Choroid plexus epithelial cell (primary cell): ENCODE measurements around the gene CRNKL1.
A peak's percentile ranks its signal among the peaks of the same experiment; 100 is the strongest.

Experiments used
- DNase-seq: peaks from one replicate; pipeline ENCODE4 v3.0.0-alpha.2; 2010; ENCODE audit warnings: low read depth
- H3K4me3 ChIP-seq: 2 replicates; pipeline ENCODE4 v1.5.1; 2011; ENCODE audit warnings: low read depth, mild to moderate bottlenecking, control low read depth, low read length, moderate library complexity
- TF ChIP-seq, protein P1 (sequence below): conservative IDR thresholded peaks from 2 replicates; pipeline ENCODE4 v1.5.1; 2011; ENCODE audit warnings: low read depth, mild to moderate bottlenecking, control low read depth, inconsistent platforms, low read length, moderate library complexity

The CRNKL1 gene

DNA sequence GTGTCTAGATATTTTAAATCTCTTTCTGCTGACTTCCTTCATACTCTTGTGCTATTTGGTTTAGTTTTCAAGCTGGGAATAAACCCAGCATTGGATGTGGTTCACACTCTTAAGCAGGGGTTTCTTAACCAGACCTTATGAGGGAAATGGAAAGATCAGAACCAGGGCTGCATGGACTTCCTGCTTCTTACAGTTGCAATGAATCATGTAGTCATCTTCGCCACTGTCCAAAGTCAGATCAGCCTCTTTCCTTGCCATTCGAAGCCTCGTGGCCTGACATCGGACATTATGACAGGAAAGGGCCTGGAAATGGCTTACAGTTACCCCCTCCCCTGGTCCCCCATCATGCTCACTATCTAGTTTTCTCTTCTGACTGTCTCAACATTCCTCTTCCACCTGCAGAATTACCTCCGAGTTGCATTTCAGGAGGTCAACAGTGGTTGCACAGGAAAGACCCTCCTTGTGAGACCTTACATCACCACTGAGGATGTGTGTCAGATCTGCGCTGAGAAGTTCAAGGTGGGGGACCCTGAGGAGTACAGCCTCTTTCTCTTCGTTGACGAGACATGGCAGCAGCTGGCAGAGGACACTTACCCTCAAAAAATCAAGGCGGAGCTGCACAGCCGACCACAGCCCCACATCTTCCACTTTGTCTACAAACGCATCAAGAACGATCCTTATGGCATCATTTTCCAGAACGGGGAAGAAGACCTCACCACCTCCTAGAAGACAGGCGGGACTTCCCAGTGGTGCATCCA, 51.9 kb downstream of the CRNKL1 start:
- H3K4me3 ChIP-seq, result no peak overlapping the region
- peak; percentile 25 for DNase-seq
- TF ChIP-seq, protein P1, sequence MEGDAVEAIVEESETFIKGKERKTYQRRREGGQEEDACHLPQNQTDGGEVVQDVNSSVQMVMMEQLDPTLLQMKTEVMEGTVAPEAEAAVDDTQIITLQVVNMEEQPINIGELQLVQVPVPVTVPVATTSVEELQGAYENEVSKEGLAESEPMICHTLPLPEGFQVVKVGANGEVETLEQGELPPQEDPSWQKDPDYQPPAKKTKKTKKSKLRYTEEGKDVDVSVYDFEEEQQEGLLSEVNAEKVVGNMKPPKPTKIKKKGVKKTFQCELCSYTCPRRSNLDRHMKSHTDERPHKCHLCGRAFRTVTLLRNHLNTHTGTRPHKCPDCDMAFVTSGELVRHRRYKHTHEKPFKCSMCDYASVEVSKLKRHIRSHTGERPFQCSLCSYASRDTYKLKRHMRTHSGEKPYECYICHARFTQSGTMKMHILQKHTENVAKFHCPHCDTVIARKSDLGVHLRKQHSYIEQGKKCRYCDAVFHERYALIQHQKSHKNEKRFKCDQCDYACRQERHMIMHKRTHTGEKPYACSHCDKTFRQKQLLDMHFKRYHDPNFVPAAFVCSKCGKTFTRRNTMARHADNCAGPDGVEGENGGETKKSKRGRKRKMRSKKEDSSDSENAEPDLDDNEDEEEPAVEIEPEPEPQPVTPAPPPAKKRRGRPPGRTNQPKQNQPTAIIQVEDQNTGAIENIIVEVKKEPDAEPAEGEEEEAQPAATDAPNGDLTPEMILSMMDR, result no peak

DNA sequence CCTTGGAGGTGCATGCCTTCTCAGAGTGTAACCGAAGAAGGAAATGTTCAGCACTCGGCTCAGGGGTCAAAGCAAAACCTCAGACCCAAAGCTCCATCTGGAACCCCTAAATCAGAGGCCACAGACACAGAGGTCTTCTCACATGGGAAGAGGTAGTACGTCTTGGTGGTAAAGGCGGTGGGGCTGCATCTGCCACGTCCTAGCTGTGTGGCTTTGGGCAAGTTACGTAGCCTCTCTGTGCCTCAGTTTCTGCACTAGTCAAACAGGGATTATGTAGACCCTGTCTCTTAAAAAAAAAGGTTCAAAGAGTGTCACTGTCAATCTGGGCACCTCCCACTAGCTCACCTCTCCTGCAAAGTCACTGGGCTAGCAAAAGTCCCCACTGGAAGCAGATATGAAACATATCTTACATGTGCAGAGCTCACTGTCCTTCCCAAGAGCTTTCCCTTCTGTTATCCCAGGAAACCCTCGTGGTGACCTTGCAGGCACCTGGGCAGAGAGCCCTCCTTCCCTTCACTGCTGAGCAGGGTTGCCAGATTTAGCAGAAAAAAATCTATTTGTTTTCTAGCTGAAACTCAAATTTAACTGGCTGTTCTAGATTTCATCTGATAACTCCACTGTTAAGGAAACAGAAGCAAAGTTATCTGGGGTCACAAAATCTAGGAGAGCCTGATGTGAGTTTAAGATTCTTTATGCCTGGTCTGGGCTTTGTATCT, 53.1 kb downstream of the CRNKL1 start:
- no peak for DNase-seq
- H3K4me3 ChIP-seq, result no peak overlapping the region
- TF ChIP-seq, protein P1, result no peak

DNA sequence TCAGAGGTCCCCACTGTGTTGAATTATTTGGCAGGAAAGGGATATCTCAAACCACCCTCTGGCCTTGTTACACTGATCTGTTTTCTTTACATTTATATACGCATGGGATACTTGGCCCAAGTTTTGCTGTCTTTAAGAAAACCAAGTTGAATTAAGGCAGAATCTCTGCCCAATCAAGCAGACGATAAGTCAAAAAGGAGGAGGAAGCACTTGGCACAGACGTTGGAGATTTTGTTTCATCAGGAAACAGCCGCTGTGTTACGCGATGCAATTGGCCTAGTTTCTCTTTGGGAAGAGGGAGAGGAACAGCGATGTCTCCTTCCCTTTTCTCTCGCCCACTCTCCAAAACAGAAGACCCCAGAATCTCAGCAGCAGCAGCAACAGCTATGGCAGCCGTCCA, 55.3 kb downstream of the CRNKL1 start:
- peak; percentile 34 for DNase-seq
- TF ChIP-seq, protein P1, result no peak
- H3K4me3 ChIP-seq, result no peak overlapping the region

DNA sequence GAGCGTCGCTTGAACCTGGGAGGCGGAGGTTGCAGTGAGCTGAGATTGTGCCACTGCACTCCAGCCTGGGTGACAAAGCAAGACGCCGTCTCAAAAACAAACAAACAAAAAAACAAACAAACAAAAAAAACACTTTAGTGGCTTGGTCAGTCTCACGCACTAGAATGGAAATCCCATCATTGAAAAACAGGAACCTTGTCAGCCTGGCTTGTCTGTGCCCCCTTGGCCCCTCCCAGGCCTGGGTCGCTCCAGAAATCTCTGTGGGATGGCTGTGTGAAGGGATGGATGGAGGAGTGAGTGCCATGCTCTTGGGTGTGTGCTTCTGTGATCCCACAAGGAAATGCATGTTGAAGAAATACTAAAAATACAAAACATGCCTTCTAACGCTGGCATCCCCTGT, 56.0 kb downstream of the CRNKL1 start:
- no peak overlapping the region for H3K4me3 ChIP-seq
- no peak for DNase-seq
- TF ChIP-seq, protein P1, result no peak

DNA sequence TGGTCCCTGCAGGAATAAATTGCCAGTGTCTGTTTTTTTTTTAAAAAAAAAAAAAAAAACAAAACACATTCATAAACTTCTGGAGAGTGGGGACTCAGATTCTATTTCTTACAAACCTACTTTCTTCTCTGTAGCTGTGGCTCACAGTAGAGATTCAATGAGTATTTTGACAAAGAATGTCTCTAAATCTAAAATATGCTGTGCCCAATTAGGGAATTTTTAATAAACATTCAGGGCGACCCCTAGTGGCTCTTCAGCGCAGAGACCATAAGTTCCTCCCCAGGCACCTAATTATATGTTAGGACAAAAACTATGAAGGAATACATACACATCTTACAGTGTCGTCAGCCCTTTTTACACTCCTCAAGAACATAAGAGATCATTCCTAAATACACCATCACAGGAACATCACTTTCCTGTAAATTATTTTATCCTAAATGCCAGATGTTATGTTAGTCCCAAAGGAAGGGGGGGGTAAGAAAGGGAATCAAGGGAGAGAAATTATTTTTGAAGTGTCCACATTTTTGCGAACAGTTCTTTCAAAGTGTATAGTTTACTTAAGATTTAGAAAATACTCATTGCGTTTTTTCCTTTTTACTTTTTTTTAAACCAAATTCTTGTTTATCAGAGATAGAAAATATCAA, 56.9 kb downstream of the CRNKL1 start:
- no peak overlapping the region for H3K4me3 ChIP-seq
- DNase-seq, result peak; percentile 79
- TF ChIP-seq, protein P1, result peak; percentile 87

DNA sequence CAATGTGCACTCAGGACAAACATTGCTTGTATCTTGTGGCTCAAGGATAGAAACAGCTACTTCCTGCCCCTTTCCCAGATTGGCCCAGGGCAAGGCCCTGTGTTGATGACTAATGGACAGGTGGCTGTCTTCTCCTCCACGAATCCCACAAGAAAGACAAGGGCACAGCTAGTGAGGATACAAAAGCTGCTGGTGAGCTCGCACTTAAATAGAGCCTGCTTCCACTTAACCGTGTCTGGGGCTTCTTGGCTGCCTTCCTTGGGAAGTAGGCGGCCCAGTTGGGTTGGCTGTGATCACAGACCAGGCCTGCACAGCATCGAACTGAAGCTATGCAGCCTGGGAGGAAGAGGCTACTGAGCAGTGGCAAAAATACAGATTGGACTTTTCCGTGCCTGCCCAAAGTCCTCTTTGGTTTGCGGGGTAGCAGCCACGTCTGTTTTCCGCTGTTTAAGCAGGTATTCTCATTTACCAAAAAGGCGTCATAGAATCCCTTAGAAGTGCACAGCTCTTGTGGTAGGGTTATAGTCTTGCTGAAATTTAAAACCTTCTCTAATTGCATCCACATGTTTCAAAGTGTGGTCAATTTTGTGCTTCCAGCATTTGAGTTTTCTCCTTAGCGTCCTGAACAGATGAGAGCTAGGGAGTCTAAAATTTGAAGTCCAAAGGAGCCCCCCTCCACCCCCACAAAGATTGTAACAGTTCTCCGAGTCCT, 58.2 kb downstream of the CRNKL1 start:
- no peak overlapping the region for H3K4me3 ChIP-seq
- TF ChIP-seq, protein P1, result no peak
- peak; percentile 52 for DNase-seq
